COLO668 (cell line): ENCODE results near the gene FCGR3A.

Experiments used
- DNase-seq: peaks from one replicate; lab custom pipeline; 2025; ENCODE audit not compliant: unreplicated experiment; lab: John Stamatoyannopoulos, UW

Gene FCGR3A

DNA sequence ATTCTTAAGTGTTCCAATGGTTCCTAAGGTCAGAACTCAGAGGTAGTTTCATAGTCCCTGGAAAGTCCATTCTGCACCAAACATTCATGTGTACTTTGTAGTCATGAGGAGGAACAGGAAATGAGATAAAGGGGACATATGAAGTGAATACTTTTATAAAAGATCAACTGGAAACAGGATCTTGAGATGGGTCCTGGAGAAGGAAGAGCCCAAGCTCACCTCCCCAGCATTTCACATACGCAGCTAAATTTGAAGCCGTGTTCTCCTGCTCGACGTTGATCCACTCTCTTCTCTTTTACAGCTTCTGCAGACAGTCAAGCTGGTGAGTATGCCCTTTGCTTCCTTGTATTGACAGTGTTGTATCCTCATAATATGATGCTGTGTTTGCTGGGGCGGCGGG, 43.9 kb downstream of the FCGR3A start:
- DNase-seq, result no peak

DNA sequence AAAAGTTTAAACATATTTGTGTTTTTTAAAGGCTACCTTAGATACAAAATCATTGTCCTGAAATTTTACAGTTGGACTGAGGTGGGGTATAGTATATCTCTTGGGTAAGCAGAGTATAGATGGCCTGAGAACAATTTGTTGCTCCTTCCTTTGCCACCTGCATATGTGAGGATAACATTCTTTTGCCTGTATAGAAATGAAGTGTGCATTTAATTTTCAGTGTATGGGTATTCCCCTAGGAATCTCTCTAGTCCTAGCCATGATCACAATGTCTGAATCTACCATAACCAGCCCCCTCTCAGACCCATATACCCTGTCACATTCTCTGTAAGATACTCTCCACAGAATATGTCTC, 46.2 kb downstream of the FCGR3A start:
- no peak for DNase-seq

DNA sequence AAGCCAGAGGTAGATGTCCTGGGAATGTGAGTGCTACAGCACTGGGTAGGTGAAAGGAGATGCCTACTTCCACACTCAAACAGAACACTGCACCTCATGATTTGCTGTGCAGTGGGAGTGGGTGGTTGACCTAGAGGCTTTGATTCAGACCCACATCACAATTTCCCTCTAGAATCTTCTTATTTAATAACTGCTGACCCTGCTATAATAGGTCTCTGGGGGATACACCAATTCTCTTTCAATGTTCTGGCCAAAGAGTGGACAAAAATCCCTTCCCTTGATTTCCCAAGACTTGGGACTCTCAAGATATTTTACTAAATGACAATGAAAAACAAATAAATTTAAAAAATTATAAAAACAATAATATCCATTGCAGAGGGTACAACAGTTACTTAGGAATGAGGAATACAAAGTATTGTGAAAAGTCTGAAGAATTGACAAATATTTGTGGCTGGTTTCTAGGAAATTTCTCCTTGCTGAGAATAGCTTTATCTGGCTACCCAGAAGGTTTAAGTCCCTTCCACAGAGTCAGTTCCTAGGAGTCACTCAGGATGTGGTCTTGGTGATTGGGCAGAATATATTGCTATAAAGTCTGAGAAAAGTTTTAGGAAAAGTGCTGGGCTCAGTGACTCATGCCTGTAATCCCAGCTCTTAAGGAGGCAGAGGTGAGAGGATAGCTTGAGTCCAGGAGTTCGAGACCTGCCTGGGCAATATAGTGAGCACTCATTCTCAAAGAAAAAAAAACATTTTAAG, 46.8 kb downstream of the FCGR3A start:
- no peak for DNase-seq

DNA sequence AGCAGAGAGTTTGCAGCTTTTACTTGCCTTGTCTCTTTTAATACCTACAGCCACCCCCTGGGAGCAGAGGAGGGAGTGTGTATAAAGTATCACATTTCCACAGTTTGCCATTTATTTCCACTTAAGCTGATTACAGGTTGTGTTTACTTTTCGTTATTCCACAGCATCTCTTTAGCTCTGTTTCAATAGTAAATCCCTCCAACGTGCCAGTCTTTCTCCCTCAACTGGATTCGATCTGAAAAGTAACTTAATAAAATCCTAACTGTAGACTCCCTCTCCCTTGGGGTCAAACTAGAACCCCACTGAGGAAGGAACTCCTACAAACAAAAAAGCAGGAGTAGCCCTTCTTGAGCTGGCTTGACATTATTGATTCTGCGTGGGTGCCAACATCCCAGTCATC, 47.4 kb downstream of the FCGR3A start:
- DNase-seq, result no peak

DNA sequence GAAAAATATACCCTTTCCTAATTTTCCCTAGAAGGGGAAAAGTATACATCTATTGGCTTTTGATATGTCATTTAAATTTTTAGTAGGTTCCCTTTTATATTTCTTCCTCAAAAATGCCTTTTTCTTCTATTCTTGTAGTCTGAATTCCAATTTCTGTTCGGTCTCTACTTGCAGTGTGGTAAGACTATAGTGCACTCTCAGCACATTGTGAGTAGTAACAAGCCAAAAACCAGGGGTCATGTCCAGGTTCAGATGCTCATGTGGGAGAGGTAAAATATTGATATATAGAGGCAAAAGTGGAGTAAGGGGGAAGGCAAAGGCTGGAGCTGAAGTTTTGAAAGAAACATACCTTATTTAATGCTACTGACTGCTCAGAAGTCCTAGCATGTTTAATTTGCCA, 48.4 kb downstream of the FCGR3A start:
- no peak for DNase-seq

DNA sequence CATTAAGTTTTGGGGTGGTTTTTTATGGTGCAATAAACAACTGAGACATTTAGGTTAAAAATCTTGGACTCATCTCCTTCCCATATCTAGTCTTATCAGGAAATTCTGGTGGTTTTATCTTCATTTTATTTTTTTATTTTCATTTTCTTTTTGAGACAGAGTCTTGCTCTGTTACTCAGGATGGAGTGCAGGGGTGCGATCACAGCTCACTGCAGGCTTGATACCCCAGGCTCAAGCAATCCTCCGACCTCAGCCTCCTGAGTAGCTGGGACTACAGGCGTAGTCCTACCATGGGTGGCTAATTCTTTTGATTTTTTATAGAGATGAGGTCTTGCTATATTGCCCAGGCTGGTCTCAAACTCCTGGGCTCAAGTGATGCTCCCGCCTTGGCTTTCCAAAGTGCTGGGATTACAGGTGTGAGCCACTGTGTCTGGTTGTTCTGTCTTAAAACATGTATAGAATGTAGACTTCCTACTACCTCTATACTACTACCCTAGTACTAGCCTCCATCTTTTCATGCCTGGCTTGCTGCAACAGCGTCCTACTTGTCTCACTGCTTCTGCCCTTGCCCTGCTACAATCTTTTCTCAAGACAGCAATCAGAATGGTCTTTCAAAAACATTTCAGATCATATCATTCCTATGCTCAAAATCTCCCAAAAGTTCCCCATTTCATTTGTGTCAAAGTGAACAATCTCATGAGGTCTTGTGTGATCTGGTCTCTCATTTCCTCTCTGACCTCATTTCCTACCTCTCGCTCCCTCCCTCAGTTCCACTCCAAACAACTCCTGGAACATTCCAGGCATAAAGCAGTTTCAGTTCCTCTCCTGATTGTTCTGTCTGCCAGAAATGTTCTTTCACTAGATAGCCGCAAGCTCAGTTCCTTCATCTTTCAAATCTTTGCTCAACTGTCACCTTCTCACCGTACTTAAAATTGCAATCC, 50.2 kb downstream of the FCGR3A start:
- no peak for DNase-seq

DNA sequence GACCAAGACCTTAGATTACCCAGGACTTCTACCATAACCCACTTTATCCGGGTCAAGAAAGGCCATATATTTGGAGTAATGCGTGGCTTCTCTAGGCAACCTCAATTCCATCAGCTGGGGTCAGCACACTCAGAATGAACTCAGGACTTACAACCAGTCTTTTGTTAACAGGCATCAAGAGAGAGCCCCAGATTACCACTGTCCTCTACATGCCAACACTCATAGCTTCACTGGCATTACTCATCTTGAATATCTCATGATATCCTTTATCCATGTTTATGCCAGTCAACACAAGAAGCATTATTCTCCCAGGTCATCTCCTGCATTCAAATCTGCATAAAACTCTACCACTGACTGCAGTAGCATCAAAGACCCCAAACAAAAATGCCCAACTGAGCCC, 51.0 kb downstream of the FCGR3A start:
- DNase-seq, result no peak

DNA sequence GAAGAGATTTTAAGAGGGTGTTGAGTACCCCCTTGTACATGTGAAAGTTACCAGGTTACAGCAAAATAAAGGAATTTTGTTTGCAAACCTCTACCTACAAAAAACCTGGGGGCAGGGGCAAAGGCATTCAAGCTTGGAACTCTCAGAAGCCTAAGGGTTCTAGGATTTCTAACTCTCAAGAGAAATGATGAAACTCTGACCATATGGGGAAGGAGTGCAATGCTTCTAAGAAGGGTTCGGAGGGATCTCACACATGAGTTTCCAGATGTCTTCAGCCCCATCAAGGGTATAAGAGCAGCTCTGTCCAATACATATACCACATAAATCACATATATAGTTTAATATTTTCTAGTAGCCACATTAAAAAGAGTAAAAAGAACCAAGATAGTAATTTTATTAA, 51.7 kb downstream of the FCGR3A start:
- DNase-seq, result no peak

DNA sequence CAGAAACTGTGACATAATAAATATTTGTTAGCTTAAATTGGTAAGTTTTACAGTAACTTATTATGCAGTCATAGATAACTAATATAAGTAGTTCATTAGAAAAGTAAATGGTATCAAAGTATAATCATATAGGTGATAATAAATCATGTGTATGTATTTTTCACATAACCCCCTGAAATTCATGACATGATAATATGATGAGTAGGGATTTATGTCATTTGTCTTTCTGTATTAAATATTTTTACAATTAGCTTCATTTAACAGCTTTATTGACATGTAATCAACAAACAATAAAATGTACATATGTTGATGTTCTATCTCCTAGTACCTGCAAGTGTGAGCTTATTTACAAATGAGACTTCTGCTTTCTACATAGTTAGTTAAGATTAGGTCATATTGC, 54.1 kb downstream of the FCGR3A start:
- DNase-seq, result no peak

DNA sequence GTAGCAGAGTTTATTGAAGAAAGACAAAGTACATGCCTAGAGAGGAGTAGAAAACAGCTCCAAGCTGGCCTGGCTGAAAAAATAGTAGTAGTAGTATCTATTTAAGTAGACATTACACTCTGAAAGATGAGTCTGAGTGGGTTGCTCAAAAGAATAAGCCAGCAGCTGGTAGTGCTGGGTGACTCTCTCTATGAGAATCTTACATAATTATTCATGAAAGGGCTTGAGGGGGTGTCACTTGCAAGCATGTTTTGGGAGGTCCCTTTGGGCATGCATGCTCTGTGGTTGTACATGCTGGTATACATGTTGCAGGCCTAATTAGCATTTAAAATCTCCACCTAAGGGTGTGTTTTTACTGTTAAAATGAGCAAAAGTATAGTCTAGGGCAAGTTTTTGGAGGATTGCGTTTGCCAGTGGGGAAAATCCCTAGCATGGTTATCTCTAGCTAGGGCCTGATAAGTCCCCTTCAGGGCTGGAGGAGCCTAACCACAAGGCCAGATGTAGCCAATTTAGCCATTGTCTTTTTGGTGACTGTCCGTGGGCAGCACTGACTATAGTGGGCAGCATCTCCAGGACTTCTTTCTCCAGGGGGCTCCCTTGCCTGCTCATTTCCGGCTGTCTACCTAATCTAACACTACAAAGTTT, 55.4 kb downstream of the FCGR3A start:
- no peak for DNase-seq

DNA sequence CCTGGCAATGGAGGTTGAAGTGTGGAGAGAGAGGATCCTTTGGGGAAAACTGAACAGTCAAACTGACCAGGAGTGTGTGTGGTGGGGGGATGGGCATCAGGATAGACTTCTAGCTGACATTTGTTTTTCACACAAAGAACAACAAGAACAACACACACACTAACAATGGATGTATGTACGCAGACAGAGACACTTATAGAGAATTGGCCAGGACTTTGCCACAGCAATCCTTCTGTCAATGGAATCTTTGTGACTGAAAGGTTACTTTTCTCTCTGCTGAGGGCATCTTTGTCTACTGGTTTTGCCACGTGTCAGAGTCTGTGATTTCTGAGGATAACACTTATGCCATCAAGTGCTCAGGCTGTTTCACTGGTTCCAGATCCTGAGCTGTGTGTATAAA, 56.8 kb downstream of the FCGR3A start:
- no peak for DNase-seq
